Stimulated activated CD8-positive, alpha-beta memory T cell treated with anti-CD3 and anti-CD28 coated beads, Interleukin-7, amount 100 ng/mL, for 24 hours (primary cell): ENCODE results near the gene LAMP1.
"Not testable (repeated sequence)": the region's sequence is repeated elsewhere in the genome, so short reads cannot be mapped to it uniquely, and the experiment has no call there.

ENCODE experiments used
- DNase-seq: peaks from one replicate; pipeline ENCODE4 v3.0.0-alpha.2; 2020; ENCODE audit warnings: low read depth

The LAMP1 gene

DNA sequence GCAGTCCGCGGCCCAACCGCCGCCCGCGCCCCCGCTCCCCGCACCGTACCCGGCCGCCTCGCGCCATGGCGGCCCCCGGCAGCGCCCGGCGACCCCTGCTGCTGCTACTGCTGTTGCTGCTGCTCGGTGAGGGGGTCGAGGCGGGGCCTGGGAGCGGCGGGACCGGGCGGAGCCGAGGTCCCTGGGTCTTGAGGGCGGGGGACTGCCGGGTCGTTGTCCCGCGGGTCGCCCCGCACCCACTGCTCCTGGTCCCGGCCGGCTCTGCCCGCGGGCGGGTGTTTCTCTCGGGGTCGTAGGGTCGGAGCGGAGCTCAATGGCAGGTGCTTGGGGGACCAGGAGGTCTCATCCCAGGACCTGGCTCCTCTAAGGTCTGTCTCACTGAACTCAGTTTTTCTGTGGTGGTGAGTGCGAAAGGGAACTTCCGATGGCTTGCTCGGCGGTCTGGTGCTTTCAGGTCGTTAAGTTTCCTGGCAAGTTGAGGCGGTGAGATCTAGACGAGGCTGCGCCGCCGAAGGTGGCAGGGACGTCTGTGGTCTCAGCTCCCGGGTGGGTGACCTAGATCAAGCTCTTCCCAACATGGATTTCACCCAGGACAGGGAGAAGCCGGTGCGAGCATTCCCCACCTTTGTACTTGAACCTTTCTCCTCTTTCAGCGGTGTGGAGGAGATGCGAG lies 467 bp downstream of the LAMP1 start:
- peak; percentile 25 for DNase-seq

DNA sequence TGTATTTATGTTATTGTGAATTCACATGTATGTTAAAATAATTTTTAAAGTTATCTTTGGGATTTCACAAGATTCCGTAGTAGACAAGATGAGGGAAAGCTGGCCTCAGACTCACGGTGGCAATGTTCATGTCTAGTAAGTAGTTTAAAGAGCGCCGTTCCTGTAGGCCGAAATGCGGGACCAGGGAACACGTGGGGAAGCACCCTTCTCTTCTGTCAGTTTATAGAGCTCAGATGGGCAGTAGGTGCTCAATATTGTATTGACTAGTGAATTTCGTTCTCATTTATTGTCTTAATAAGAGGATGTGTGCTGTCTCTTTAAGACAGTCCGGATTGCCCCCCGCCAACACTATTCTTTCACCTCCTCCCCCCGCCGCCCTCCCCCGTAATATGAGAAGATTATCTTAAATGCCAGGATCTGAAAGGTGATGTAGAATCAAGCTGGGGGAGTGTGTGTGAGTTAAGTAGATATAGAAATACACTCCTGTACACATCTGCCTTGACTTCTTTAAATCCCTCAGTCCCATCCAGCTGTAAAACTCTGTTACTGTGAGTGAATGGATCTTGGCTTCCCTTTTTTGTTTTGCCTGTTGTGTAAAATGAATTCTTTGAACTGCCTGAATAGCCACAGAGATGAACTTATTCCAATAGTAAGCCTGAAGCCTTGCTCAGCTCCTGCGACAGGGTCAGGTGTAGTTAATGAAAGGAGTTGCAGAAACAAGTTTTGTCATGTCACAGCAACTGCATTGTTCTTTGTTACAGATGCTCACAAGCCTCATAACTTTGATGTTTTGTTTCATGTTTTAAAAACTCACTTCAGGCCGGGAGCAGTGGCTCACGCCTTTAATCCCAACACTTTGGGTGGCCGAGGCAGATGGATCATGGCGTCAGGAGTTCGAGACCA lies 1.3 kb downstream of the LAMP1 start:
- DNase-seq, result no peak

DNA sequence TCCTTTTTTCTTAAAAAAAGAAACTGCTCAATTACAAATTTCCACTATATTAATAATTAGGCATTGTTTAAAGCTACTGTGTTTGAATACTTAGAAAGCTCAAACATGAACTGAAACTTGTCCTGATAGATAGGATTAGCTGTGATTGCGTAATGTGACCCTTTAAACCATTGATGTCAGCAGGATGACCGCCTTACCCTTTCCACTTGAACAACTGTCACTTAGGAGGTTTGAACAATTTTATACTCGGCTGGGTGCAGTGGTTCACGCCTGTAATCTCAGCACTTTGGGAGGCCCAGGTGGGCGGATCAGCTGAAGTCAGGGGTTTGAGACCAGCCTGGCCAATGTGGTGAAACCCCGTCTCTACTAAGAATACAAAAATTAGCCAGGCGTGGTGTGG lies 2.9 kb downstream of the LAMP1 start:
- no peak for DNase-seq

DNA sequence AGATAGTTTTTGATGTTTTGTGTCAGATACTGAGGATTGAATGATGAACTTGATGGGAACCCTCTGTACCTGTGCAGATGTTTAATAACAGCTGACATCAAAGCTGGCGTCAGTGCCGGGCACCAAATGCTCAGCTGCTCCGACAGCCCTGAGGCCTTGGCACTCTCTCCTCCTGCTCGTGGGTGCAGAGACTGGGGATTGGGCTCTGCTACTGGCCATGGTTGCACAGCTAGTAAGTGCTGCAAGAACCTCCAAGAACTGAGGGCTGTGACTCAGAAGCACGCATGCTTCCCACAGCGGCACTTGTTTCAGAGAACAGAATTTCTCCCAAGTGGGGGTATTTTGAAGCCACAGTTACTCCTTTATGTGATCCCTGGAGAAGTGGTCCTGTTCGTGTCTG lies 5.9 kb downstream of the LAMP1 start:
- no peak for DNase-seq

DNA sequence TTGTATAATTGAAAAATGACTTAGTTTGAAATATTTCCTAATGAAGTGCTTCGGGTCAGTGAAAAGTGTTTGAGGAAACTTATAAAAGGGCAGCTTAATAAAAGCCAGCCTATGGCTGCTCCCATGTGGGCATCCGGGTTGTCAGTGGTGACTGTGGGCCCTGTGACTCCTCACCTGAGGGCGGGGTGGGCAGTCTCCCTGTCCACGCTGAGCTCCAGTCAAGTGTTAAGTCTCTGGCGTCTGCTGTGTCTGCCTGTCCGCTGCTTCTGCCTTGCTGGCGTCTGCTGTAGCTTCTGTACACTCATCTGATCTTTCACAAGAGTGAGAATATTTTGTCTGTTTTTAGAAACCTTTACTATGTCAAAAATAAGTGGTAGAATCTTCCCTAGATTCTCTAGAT lies 7.1 kb downstream of the LAMP1 start:
- no peak for DNase-seq

DNA sequence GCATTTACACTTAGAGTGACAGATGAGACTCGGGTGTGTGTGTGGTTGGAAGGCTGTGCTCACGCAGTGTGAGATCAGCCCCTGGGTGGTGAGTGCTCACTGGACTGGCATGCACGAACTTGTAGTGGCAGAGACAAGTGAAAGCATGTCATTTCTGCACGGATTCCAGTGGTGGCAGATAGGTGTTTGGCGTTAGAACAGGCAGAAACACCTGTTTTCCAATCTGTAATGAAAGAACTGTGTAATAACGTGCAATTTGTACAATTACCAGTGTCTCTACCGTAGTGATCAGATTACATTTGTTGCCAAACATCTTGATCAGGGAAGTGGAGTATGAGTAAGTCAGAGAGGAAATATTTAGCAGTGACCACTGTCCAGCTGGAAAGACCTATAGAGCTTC lies 8.2 kb downstream of the LAMP1 start:
- DNase-seq, result no peak

DNA sequence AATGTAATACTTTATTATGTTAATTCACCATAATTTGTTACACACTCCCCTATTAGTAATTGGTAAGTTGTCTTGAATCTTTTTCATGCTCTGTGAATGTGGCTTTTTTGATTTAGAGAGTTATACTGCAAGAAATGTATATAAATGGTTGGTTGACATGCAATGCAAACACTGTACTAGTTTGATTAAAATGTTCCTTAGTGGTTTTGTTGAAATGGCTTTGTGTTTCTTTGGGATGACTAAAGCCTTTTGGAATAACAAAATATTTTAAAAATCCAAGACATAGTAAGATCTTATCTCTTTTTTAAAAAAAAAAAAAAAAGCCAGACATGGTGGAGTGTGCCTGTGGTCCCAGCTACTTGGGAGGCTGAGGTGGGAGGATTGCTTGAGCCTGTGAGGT lies 10.5 kb downstream of the LAMP1 start:
- no peak for DNase-seq

DNA sequence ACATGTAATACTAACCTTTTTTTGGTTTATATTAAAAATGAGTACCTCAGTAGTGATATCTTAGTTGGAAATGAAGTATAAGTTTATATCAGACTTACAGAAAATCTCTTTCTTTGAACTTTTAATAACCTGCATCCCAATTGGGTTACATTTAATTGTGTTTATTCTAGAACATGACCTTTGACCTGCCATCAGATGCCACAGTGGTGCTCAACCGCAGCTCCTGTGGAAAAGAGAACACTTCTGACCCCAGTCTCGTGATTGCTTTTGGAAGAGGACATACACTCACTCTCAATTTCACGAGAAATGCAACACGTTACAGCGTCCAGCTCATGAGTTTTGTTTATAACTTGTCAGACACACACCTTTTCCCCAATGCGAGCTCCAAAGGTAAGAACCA lies 12.4 kb downstream of the LAMP1 start:
- no peak for DNase-seq

DNA sequence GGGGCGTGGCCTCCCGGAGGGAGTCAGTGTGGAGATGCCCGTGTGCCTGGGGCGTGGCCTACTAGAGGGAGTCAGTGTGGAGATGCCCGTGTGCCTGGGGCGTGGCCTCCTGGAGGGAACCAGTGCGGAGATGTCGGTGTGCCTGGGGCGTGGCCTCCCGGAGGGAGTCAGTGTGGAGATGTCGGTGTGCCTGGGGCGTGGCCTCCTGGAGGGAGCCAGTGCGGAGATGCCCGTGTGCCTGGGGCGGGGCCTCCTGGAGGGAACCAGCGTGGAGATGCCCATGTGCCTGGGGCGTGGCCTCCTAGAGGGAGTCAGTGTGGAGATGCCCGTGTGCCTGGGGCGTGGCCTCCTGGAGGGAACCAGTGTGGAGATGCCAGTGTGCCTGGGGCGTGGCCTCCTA lies 17.1 kb downstream of the LAMP1 start:
- not testable (repeated sequence) for DNase-seq

DNA sequence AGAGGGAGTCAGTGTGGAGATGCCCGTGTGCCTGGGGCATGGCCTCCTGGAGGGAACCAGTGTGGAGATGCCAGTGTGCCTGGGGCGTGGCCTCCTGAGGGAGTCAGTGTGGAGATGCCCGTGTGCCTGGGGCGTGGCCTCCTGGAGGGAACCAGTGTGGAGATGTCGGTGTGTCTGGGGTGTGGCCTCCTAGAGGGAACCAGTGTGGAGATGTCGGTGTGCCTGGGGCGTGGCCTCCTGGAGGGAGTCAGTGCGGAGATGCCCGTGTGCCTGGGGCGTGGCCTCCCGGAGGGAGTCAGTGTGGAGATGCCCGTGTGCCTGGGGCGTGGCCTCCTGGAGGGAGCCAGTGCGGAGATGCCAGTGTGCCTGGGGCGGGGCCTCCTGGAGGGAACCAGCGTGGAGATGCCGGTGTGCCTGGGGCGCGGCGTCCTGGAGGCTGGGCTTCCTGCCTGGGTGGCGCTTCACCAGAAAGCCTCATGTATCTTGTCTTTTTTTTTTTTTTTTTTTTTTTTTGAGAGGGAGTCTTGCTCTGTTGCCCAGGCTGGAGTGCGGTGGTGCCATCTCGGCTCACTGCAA lies 17.9 kb downstream of the LAMP1 start:
- DNase-seq, result not testable (repeated sequence)

DNA sequence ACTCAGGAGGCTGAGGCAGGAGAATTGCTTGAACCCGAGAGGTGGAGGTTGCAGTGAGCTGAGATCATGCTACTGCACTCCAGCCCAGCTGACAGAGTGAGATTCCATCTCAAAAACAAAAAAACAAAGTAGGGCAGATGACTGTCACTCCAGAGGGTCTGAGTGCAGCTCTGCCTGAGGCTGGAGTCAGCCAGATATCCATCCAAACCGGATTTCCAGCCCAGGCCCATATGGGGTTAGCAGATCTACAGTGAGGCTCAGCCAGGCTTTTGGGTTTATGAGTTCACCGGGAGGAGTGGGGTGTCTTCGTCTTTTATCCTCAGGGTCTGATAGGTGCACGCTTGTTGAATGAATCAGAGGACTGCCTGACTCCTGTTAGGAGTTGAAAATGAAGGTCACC lies 19.0 kb downstream of the LAMP1 start:
- DNase-seq, result no peak

DNA sequence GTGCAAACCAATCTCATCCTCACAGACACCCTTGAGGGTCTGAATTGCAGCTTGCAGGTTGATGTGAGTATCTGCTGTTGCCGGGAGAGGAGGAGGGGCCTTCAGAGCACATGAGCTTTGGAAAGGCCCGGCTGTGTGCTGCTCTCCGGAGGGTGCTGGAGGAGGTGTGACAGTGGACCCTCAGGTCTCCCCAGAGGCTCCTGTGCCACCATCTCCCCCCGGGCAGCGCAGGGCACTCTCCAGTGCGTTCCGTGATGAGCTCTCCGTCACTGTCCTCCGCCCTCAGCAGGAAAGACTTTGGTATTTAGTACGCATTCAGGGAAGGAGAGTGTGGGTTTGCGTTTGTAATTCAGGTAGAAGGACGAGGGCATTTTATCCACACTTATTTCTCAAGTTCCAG lies 20.0 kb downstream of the LAMP1 start:
- DNase-seq, result no peak

DNA sequence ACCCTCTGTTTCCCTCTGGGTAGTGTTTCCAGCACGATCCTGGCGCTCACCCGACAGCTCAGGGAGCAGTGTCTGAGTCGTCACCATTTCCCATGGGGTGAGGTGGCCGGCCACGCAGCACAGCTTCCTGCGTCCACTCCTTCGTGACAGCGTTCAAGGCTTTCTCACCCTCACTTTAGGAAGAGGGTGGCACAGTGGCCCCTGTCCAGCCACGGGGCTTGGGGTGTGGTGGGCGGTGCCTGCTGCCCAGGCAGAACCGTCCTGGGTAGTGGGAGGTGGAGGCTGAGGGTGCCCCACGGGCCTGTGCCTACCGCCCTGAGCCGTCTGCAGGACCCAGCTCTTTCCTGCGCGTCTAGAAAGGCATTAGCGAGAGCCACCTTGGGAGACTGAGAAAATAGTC lies 21.9 kb downstream of the LAMP1 start:
- DNase-seq, result no peak

DNA sequence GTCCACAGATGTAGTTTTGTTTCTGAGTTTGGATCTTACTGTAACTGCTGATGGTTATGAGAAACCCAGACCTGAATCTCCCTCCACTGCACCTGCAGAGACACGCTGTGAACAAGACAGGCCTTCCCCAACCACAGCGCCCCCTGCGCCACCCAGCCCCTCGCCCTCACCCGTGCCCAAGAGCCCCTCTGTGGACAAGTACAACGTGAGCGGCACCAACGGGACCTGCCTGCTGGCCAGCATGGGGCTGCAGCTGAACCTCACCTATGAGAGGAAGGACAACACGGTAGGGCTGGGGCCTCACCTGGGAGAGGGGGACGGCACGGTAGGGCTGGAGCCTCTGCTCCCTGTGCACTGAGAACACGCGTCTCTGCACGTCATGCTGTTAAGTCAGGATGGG lies 22.3 kb downstream of the LAMP1 start:
- no peak for DNase-seq

DNA sequence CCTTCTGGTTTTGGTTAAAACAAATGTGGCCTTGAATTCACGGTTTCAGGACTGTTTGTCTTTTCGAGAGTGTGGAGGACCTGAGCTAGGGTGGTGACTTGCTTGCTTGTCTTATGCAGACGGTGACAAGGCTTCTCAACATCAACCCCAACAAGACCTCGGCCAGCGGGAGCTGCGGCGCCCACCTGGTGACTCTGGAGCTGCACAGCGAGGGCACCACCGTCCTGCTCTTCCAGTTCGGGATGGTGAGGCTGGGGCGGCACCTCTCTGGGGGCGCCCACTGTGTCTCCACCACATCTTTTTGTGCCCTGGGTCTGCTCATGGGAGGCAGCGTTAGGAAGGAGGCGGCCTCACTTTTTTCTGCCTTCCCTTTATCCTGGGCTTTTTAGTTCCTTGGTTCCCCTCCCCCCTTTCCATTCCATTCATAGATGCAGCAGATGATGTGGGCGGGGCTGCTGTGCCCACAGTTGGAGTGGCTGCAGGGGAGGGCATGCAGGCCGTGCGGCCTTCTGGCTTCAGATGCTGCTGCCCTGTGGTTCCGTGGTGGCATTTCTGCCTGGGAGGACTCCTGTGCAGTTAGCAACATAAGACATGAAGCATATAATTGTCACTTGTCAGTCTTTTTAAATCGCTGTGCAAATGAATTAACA lies 23.3 kb downstream of the LAMP1 start:
- DNase-seq, result no peak

DNA sequence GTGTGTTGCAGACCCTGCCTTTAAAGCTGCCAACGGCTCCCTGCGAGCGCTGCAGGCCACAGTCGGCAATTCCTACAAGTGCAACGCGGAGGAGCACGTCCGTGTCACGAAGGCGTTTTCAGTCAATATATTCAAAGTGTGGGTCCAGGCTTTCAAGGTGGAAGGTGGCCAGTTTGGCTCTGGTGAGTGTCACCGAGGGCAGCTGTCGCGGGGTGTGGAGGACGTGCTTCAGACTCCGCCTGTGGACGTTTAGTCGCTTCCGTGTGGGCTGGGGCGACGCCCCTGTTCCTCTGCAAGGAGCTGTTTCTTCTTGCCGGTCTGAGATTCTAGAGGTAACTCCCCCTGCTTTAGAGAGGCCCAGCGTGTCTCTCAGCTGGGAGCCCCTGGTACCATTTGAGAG lies 24.5 kb downstream of the LAMP1 start:
- no peak for DNase-seq

DNA sequence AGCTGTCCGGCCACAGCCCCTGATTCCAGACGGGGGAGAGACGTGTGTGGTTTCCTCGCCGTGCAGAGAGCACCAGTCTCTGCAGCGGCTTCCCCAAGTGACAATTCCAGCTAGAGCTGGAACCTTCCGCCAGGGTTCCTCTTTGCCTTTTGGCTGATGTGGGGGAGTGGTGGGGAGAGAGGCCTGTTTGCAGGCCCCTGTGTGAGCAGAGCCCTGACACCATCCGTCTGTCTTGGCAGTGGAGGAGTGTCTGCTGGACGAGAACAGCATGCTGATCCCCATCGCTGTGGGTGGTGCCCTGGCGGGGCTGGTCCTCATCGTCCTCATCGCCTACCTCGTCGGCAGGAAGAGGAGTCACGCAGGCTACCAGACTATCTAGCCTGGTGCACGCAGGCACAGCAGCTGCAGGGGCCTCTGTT lies 25.0 kb downstream of the LAMP1 start:
- DNase-seq, result no peak

DNA sequence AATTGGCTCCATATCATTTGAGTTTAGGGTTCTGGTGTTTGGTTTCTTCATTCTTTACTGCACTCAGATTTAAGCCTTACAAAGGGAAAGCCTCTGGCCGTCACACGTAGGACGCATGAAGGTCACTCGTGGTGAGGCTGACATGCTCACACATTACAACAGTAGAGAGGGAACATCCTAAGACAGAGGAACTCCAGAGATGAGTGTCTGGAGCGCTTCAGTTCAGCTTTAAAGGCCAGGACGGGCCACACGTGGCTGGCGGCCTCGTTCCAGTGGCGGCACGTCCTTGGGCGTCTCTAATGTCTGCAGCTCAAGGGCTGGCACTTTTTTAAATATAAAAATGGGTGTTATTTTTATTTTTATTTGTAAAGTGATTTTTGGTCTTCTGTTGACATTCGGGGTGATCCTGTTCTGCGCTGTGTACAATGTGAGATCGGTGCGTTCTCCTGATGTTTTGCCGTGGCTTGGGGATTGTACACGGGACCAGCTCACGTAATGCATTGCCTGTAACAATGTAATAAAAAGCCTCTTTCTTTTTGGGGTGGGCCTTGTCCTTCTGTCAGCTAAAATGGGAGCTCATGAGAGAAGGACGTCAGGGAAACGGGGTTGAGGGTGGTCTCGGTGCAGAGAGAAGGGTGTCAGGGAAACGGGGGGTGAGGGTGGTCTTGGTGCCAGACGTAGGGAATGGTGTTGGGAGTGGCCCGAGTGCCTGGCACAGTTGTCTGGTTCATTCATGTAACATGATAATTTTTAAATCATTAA lies 26.0 kb downstream of the LAMP1 start:
- DNase-seq, result no peak

DNA sequence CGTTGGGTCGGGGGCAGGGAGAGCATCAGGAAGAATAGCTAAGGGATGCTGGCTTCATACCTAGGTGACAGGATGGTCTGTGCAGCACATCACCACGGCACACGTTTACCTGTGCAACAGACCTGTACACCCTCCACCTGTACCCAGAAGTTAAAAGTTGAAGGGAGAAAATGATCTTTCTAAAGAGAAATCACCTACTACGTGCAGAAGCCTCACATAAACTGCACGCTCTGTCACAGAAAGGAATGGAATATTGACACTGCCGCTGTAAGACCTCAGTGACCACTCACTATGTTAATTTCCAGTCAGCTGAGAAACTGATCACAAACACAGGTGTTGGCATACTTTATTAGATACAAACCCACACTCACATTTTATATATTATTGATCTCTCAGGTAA lies 26.8 kb downstream of the LAMP1 start:
- DNase-seq, result no peak

DNA sequence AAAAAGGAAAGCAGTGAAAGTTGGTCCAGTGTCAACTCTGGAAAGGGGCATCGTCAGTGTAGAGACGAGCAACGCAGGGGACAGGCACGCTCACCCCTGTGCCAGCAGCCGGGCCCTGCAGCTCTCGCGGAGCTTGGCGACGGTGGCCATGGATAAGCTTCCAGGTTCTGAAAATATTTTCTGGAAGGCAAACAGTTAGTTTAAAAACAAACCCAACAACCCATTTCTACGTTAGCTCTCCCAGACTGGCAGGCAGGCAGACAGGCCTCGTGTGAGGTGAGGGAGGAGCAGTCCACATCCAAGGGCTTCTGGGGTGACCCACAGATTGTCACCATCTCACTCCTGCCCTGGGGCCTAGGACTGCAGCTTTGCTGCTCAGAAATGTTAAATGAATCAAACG lies 27.4 kb downstream of the LAMP1 start:
- no peak for DNase-seq

DNA sequence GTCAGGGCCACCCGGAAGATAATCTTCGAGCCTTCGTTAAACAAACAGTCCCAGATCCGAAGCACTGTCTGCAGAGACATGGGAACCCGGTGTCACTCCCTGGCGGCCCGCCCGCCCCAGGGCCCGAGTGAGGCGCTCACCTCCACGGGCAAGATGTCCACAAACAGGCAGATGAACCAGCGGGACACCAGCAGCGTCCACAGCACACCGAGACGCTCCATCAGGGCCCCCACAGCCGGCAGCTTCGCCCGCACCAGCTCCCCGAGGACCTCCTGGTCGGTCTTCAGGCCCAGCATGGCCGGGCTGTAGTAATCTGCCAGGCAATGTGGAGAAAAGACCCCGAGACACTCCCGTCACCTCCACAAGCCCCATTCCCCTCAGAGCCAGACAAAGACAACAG lies 28.7 kb downstream of the LAMP1 start:
- no peak for DNase-seq

DNA sequence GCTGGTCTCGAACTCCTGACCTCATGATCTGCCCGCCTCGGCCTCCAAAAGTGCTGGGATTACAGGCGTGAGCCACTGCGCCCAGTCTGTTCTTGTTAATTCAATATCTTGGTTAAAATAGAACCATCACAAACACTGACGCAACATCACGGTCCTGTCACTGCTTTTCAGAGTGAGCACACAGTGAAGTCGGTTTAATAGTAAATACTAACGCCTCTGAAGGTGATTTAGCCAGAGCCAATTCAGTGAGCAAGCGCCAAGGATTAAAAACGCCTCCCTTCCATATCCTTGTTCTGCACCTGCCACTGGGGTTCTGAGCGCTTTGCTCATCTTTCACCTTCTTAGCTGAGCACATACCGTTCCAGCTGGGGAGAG lies 30.3 kb downstream of the LAMP1 start:
- no peak for DNase-seq
